Measurements from ENCODE around the gene TUBA8.
"Not testable (repeated sequence)": the region's sequence is repeated elsewhere in the genome, so short reads cannot be mapped to it uniquely, and the experiment has no call there.

TUBA8 gene

GRCh38 chr22:18148293-18148965 is 37.8 kb downstream of the TUBA8 start:
- no peaks in the 10 kb centered on the region for H3K9me2 ChIP-seq (ENCODE audit: low read depth, low read length)
- no peak overlapping the region for H3K4me3 ChIP-seq (ENCODE audit: low read depth, low read length, poor library complexity, severe bottlenecking)
- H3K4me2 ChIP-seq (ENCODE audit: low read length), result no peak overlapping the region
- H3K4me1 ChIP-seq (ENCODE audit: insufficient read depth, low read length, severe bottlenecking), result peaks cover 4% of the 10 kb centered on the region
- no peaks in the 10 kb centered on the region for H4K20me1 ChIP-seq (ENCODE audit: insufficient read depth, low read length)
- no peaks in the 10 kb centered on the region for H3K79me2 ChIP-seq (ENCODE audit: insufficient read depth, low read length)
- H2AFZ ChIP-seq (ENCODE audit: low read length), result no peak overlapping the region
- H3K9ac ChIP-seq (ENCODE audit: low read length), result no peak overlapping the region
- H3K27me3 ChIP-seq (ENCODE audit: insufficient read depth, low read length), result no peaks in the 10 kb centered on the region
- no peaks in the 10 kb centered on the region for H3K9me3 ChIP-seq (ENCODE audit: low read length)
- H3F3A ChIP-seq (ENCODE audit: insufficient read depth, low read length), result no peaks in the 10 kb centered on the region
- TF ChIP-seq EZH2 (IDR thresholded peaks at IDR 0.05; ENCODE audit: borderline replicate concordance, low read length), result no peak
- TF ChIP-seq, protein P1, sequence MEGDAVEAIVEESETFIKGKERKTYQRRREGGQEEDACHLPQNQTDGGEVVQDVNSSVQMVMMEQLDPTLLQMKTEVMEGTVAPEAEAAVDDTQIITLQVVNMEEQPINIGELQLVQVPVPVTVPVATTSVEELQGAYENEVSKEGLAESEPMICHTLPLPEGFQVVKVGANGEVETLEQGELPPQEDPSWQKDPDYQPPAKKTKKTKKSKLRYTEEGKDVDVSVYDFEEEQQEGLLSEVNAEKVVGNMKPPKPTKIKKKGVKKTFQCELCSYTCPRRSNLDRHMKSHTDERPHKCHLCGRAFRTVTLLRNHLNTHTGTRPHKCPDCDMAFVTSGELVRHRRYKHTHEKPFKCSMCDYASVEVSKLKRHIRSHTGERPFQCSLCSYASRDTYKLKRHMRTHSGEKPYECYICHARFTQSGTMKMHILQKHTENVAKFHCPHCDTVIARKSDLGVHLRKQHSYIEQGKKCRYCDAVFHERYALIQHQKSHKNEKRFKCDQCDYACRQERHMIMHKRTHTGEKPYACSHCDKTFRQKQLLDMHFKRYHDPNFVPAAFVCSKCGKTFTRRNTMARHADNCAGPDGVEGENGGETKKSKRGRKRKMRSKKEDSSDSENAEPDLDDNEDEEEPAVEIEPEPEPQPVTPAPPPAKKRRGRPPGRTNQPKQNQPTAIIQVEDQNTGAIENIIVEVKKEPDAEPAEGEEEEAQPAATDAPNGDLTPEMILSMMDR (IDR thresholded peaks at IDR 0.05; ENCODE audit: low read length), result no peak
- H3K36me3 ChIP-seq (ENCODE audit: insufficient read depth, low read length), result no peaks in the 10 kb centered on the region
- H3K27ac ChIP-seq (ENCODE audit: low read depth, low read length, poor library complexity, severe bottlenecking), result no peak overlapping the region

- Histone ChIP-seq H3F3A (ENCODE audit: insufficient read depth, low read length) (no peaks in the 10 kb centered on the region), H3K4me3 (ENCODE audit: low read depth, low read length, poor library complexity, severe bottlenecking) (no peak overlapping the region), H3K4me1 (ENCODE audit: insufficient read depth, low read length, severe bottlenecking) (peaks cover 4% of the 10 kb centered on the region), H3K27ac (ENCODE audit: low read depth, low read length, poor library complexity, severe bottlenecking) (no peak overlapping the region), H4K20me1 (ENCODE audit: insufficient read depth, low read length) (no peaks in the 10 kb centered on the region), H3K9me2 (ENCODE audit: low read depth, low read length) (no peaks in the 10 kb centered on the region), H3K36me3 (ENCODE audit: insufficient read depth, low read length) (no peaks in the 10 kb centered on the region), H3K79me2 (ENCODE audit: insufficient read depth, low read length) (no peaks in the 10 kb centered on the region), H3K9me3 (ENCODE audit: low read length) (no peaks in the 10 kb centered on the region), H3K9ac (ENCODE audit: low read length) (no peak overlapping the region), H3K4me2 (ENCODE audit: low read length) (no peak overlapping the region), H3K27me3 (ENCODE audit: insufficient read depth, low read length) (no peaks in the 10 kb centered on the region), H2AFZ (ENCODE audit: low read length) (no peak overlapping the region)
- TF ChIP-seq, protein P1 (IDR thresholded peaks at IDR 0.05; ENCODE audit: low read length), result no peak
- TF ChIP-seq EZH2 (IDR thresholded peaks at IDR 0.05; ENCODE audit: borderline replicate concordance, low read length), result no peak
These were observed 41.9 kb downstream of the TUBA8 start for GRCh38 chr22:18152519-18152918.

DNA sequence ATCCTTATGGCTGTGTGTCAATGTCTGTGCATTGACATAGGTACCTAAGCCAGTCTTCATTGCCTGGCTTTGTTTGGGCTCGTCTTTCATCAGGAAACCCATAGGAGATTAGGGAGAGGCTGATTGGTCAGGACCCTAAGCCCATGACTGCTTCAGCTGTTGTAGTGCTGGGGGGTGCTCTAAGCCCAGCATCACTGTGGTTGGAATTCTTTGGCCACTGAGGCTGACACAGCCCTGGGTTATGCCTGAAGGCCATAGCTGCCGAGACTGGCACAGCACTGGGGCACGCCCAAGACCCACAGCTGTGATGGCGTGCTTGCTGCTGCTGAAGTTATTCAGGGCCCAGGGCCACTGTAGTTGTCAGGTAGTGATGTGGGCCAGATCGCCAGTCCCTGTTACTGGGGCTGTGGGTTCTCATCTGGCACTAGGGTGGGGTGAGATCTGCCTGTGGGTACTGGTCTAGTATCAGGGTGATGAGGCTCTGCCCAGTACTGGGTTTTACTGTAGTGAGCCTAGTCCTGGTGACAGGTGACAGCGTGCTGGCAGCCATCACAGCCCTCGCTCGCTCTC is 44.3 kb downstream of the TUBA8 start:
- peaks cover 4% of the 10 kb centered on the region for H3K4me1 ChIP-seq (ENCODE audit: insufficient read depth, low read length, severe bottlenecking)
- no peaks in the 10 kb centered on the region for H3K79me2 ChIP-seq (ENCODE audit: insufficient read depth, low read length)
- no peaks in the 10 kb centered on the region for H3K9me2 ChIP-seq (ENCODE audit: low read depth, low read length)
- H3K36me3 ChIP-seq (ENCODE audit: insufficient read depth, low read length), result no peaks in the 10 kb centered on the region
- H4K20me1 ChIP-seq (ENCODE audit: insufficient read depth, low read length), result no peaks in the 10 kb centered on the region
- TF ChIP-seq EZH2 (IDR thresholded peaks at IDR 0.05; ENCODE audit: borderline replicate concordance, low read length), result no peak
- TF ChIP-seq, protein P1 (IDR thresholded peaks at IDR 0.05; ENCODE audit: low read length), result no peak
- no peak overlapping the region for H2AFZ ChIP-seq (ENCODE audit: low read length)
- H3K9me3 ChIP-seq (ENCODE audit: low read length), result no peaks in the 10 kb centered on the region
- H3F3A ChIP-seq (ENCODE audit: insufficient read depth, low read length), result no peaks in the 10 kb centered on the region
- no peak overlapping the region for H3K4me3 ChIP-seq (ENCODE audit: low read depth, low read length, poor library complexity, severe bottlenecking)
- H3K9ac ChIP-seq (ENCODE audit: low read length), result no peak overlapping the region
- no peak overlapping the region for H3K27ac ChIP-seq (ENCODE audit: low read depth, low read length, poor library complexity, severe bottlenecking)
- H3K4me2 ChIP-seq (ENCODE audit: low read length), result no peak overlapping the region
- no peaks in the 10 kb centered on the region for H3K27me3 ChIP-seq (ENCODE audit: insufficient read depth, low read length)

- H3K4me1 ChIP-seq (ENCODE audit: insufficient read depth, low read length, severe bottlenecking); H4K20me1 ChIP-seq (ENCODE audit: insufficient read depth, low read length); H3K4me3 ChIP-seq (ENCODE audit: low read depth, low read length, poor library complexity, severe bottlenecking); H3K9me3 ChIP-seq (ENCODE audit: low read length); H3K9me2 ChIP-seq (ENCODE audit: low read depth, low read length); H3K4me2 ChIP-seq (ENCODE audit: low read length); H3K79me2 ChIP-seq (ENCODE audit: insufficient read depth, low read length); H3K27me3 ChIP-seq (ENCODE audit: insufficient read depth, low read length); H3K36me3 ChIP-seq (ENCODE audit: insufficient read depth, low read length); H3F3A ChIP-seq (ENCODE audit: insufficient read depth, low read length); H2AFZ ChIP-seq (ENCODE audit: low read length); H3K9ac ChIP-seq (ENCODE audit: low read length); H3K27ac ChIP-seq (ENCODE audit: low read depth, low read length, poor library complexity, severe bottlenecking): not testable (repeated sequence)
These were observed 44.9 kb downstream of the TUBA8 start for GRCh38 chr22:18155546-18155945.
